Eye (tissue), 1 donor: ENCODE measurements around the gene WFDC2.
A peak's percentile ranks its signal among the peaks of the same experiment; 100 is the strongest.

Source experiments
- DNase-seq: peaks from one replicate; pipeline ENCODE4 v3.0.0-alpha.2; 2015

Gene WFDC2, protein sequence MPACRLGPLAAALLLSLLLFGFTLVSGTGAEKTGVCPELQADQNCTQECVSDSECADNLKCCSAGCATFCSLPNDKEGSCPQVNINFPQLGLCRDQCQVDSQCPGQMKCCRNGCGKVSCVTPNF

DNA sequence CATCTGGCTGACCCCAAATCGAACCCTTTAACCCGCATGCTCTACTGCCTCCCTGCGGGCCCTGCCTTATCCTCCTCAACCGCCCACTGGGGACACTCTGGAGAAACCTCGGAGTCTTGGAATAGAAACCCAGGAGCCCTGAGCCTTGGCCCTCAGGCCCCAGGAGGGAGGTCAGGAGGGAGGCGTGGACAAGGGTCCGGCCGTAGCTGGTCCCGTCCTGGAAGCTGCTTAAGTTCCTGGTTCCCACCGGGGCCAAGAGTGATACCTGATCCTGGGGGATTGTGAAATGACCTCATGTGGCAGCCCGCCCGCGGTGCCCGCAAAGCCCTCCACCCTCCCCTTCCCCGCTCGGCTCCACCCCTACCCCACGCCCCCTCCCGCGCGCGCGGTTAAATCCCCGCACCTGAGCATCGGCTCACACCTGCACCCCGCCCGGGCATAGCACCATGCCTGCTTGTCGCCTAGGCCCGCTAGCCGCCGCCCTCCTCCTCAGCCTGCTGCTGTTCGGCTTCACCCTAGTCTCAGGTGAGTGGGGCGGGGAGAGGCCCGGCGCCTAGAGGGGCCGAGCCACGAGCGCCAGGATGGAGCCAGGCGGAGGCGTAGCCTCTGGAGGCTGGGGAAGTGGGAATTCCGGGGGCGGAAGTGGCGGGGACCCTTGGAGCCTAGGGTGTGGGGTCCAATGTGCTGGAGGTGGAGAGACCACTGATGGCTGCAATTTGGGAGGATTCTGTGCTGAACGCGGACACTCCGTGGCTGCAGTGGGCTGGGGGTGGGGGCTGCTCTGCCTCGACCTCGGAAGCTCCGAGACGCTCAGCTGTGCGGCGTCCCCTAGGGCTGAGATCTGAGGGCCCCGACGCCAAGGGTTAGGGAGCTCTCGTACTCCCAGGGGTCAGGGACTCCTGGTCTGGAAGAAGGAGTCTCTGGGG is at the start of gene WFDC2:
Gene WFDC2 (plus strand): TSS at position 418 of the 926 bp plus-strand sequence. CDS start 29 bp downstream, at position 447.
- DNase-seq: peak; percentile 61

GRCh38 chr20:45420125-45420524 is 49.4 kb upstream of the WFDC2 start:
- DNase-seq: no peak

GRCh38 chr20:45423700-45424099 is 45.9 kb upstream of the WFDC2 start:
- no peak for DNase-seq

- no peak for DNase-seq
Observed at GRCh38 chr20:45425561-45425960, 44.0 kb upstream of the WFDC2 start.

- no peak for DNase-seq
Observed at GRCh38 chr20:45426320-45427016, 43.1 kb upstream of the WFDC2 start.

- DNase-seq: no peak
Observed at GRCh38 chr20:45427236-45428149, 42.1 kb upstream of the WFDC2 start.

DNA sequence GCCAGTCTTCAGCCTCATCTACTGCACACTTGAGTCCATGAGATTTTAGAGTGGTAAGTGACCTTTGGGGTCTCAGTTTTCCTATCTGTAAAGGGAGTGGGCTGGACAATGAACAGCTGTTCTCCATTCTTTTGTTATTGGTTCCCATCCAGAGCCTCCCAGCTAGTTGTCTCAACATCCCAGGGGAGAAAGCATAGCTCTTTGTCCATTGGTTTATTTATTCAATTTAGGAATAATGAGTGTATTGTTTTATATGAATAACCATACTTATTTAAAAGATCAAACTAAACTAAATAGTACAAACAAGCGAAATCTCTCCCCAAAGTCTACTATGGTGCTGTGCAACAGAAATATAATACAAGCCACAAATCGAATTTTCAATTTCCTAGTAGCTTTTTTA is 39.9 kb upstream of the WFDC2 start:
- no peak for DNase-seq

DNA sequence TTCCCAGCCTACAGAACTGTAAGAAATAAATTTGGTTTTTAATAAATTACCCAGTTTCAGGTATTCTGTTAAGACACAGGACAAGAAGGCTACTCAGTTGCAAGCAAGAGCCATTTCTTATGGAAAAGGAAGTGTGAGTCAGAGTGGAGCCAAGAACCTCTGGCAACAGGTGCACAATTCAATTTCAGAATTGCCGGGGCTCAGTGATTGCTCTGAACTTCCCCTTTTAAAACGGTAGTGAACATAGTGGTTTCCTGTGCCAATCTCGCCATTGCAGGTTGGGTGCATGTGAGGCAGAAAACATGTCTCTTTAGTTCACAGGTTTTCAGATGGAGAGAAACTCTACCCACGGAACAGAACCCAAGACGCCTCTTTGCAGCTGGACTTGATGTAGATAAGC is 37.3 kb upstream of the WFDC2 start:
- no peak for DNase-seq

GRCh38 chr20:45433316-45433715 is 36.2 kb upstream of the WFDC2 start:
- DNase-seq: no peak

DNA sequence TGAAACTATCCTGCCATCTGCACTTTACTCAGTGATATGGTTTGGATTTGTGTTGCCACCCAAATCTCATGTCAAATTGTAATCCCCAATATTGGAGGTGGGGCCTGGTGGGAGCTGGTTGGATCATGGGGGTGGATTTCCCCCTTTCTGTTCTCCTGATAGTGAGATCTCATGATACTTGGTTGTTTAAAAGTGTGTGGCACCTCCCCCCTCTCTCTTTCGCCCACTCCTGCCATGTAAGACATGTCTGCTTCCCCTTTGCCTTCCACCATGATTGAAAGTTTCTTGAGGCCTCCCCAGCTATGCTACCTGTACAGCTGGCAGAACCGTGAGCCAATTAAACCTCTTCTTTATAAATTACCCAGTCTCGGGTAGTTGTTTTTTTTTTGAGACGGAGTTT is 35.6 kb upstream of the WFDC2 start:
- no peak for DNase-seq

DNA sequence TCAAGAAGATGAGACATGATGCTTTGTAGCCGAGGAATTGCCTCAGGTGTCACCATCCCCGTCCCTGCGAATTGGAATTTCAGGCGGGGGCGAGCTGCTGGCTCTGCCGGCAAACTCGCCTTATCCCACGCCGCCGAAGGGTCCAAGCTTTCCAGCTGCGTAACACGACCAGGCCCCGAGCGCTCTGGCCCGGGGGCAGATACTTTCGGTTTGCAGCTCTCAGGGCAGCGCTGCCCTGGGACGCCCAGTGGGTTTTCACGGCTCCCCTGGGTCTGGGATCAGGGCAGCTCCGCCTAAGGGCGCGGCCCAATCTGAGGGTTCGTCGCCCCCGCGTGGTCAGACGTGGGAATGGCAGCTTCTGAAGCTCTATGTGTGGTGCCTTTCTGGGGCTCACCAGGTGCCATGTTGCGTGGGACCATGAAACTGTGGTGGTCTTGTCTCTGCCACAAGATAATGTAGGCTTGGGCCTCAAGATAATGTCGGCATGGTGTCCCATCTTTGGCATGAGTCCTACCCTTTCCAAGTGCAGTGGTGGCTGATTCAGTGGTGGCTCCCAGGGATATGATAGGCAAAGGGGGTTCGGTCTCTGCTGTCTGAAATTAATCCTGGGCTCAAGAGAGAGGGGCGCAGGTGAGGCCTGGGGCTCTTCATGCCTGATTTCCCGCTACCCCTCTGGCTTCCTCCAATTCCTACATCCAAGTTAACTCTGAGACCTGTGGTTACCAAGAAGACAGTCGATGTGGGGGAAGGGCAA is 32.6 kb upstream of the WFDC2 start:
- DNase-seq: peak; percentile 91

- DNase-seq: no peak
Observed at GRCh38 chr20:45440424-45440823, 29.1 kb upstream of the WFDC2 start.

GRCh38 chr20:45440891-45441685 is 28.5 kb upstream of the WFDC2 start:
- no peak for DNase-seq

DNA sequence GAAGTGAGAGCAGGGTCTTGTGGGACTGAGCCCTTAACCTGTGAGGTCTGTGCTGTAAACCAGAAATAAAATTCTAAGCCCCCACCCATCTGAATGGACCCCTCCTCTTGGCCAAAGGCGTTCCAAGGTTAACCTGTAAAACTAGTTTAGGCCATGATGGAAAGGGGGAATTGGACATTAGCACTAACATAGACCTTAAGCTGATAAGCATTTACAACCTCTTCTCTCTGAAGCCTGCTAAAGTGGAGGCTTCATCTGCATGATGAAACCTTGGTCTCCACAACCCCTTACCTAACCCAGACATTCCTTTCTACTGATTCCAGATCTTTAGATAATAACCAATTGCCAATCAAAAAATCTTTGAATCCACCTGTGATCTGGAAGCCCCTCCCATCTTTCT is 27.8 kb upstream of the WFDC2 start:
- no peak for DNase-seq

GRCh38 chr20:45444050-45444449 is 25.5 kb upstream of the WFDC2 start:
- DNase-seq: no peak

DNA sequence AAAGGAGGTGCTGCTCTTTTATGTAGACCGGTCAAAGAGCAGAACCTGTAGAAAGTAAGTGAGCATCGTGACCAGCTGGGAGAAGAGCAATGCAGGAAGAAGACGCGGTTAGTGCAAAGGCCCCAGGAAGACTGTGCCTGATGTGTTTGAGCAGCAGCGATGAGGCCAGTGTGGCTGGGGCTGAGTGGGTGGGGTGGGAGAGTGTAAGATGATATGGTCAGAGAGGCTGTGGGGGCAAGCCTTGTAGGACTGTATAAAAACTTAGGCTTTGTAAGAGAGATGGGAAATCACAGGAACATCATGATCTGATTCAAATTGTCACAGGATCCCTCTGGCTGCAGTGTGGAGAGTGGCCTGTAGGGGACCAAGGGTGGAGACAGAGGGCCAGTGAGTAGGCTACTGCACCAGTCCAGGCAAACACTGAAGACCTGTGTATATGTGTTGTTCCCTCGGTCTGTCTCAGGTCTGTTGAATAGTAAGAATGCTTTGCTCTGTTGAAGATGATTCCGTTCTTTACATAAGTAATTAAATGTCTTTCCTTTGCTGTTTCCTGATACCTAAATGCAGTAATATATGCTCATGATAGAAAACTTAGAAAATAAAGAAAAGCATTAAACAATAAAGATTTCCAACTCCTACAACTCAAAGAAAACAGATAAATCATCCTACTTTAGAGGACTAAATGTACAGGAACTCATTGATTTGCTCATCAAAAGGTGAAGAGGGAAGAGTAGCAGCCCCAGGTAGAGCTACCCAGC is 23.6 kb upstream of the WFDC2 start:
- DNase-seq: no peak

- DNase-seq: no peak
Observed at GRCh38 chr20:45448270-45448669, 21.3 kb upstream of the WFDC2 start.

- DNase-seq: no peak
Observed at GRCh38 chr20:45449528-45449927, 20.0 kb upstream of the WFDC2 start.

DNA sequence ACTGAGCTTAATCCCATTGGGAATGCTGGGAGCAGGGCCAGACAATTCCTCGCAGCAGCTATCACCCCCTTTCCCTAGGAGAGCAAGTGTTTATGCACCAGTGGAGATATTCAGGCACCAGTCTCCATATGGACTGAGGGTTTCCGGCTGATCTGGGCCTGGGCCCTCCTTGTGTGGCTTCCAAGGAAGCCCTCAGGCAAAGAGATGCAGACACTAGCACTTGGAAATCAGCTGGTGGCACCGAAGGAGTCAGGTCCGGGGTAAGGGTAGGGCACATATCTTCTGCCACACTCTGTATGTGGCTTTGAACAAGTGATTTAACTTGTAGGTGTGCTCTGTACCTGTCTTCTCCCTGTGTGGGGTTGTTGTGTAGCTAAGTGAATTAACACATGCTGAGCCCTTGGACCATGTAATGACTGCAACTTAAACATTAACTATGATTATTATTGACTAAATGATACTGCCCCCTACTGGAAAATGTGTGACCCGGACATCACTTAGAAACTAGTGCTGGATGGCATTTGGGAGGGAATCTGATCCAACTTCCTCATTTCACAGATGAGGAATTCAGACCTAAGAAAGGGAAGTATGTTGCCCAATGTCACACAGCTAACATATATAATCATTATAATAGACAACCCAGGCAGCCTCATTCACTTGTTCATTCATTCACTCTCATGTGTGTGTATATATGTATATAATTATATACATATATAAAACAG is 19.3 kb upstream of the WFDC2 start:
- DNase-seq: peak; percentile 21

DNA sequence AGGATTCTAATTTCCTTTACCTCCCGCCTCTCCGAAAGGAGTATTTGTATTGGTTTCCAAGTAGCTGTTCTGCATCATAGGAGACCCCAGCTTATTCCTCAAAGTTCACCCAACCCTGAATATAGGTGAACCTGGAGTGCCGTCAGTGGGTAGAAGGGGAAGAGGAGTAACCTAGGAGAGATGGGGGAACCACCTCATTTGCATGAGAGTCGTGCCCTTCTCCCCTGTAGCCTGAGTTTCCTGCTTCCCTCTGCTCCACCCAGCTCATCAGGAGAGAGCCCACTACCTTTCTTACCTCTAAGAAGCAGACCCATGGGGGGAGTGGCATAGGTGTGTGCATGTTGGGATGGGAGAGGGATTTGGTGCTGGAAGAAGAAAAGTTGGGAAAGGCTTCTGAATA is 17.3 kb upstream of the WFDC2 start:
- no peak for DNase-seq
